KBM-7 (cell line): Measurements from ENCODE around the gene UCK1.

Source experiments
- DNase-seq: peaks from one replicate; pipeline ENCODE4 v3.0.0-alpha.2; 2015
- in situ Hi-C: fragments of 300-500 bp; cut with MboI; formaldehyde crosslinking; loops from 2 replicates; pipeline ENCODE4 v1.14.3; 2020; ENCODE audit warnings: low sequenced_read_pairs, low pct_unique_long_range_greater_than_20kb, mixed read lengths

The UCK1 gene

DNA sequence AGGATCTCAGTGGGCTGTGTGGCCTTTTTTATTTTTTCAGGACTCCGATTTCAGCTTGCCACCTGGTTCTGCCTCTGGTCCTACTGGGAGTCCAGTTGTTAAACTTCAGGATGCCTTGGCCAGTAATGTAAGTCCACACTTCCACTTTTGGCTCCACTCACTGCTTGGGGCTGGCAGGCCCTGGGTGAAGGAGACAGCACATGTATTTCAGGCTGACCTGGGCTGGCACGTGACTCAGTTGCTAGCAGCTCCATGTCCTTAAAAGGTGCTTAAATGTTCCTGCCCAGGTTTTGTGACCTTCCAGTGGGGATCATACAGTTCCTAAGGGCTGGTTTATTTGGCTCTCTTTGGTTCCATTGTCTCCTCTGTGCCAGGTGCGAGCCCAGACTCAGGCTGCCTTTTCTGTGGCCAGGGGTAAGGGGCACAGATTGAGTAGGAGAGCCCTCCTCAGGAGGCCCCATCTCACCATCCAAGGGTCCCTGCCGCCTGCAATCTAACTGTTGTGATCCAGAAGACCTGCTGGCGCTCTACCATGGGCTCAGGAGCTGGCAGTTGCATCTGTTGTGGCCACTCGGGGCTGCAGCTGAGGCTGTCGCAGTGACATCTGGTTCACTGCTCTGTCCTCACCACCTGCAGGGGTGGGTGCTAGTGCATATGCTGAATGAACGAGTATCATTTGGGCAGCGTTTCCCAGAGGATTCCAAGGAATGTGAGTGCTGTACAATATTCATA, 47.6 kb downstream of the UCK1 start:
- DNase-seq: no peak
- in situ Hi-C loops: no loop called here

- no peak for DNase-seq
- in situ Hi-C loops: no loop called here
These were observed 48.6 kb downstream of the UCK1 start for GRCh38 chr9:131482343-131483006.

- DNase-seq: no peak
- in situ Hi-C loops: no loop called here
These were observed 49.4 kb downstream of the UCK1 start for GRCh38 chr9:131481441-131482342.

- in situ Hi-C loops: no loop called here
These were observed 50.8 kb downstream of the UCK1 start for GRCh38 chr9:131480258-131480657.

DNA sequence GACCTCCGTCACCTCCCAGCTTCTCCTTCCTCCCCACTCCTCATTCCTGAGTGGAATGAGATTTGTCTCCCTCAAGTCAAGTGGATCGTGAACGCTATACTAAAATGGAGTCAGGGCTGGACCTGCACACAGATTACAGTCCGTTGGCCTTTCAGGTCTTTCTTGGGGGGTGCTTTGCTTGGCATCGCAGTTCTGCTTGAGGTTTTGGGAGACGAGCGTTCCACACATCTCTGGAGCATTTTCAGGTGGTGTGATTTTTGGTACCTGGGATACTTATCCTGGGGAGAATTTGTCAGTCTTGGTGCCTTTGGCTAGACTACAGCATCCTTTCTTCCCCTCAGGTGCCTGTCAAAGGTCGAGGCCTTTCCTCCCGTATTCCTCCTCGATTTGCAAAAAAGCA, 52.2 kb downstream of the UCK1 start:
- no peak for DNase-seq
- in situ Hi-C loops: no loop called here

More at GRCh38 chr9:131480258-131480657, 50.8 kb downstream of the UCK1 start:
- DNase-seq: no peak

DNA sequence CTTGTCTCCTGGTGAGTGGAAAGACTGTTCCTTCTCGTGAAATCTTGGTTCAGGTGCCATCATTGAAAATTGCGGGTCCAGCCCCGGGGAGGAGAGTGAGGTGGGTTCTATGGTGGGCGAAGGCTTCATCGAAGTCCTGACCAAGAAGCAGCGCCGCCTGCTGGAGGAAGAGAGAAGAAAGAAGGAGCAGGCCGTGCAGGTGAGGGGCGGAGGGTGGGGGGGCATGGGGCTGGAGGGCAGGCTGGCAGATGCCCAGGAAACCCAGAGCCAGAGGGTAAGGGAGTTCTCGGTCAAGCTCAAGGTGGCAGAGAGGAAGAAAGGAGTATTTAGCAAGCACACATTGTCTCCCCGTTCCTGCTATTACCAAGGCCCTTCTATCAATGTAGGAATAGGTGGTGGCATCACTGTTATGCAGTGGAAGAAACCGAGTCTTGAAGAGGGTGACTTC, 52.6 kb downstream of the UCK1 start:
- DNase-seq: peak; percentile 42
- in situ Hi-C loops: no loop called here

DNA sequence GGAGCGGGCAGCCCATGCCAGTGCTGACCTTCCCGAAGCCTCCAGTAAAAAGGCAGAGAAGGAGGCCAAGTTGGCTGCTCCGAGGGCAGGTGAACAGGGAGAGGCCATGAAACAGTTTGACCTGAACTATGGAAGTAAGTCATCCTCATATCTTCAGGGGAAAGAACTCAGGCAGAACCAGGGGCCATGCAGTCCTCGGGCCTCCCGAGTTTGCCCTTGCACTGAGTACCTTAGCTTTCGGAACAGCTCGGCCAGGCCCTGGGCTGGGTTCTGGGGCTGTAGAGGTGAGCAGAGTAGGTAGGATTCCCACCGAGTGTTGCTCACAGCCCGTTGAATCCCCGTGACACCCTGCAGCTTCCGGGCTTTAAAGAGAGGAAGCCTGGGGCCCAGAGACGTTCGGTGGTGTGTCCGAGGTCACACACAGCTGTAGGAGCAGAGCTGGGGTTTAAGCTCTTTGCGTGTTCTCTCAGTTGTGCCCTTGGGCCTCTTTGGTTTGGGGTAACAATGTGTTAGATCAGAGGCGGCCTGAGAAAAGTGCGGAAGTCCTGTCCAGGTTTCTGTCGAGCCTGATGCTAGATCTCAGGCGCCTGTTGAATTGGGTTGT, 53.1 kb downstream of the UCK1 start:
- in situ Hi-C loops: no loop called here
- no peak for DNase-seq

GRCh38 chr9:131477367-131477766, 53.7 kb downstream of the UCK1 start:
- no peak for DNase-seq
- in situ Hi-C loops: no loop called here

GRCh38 chr9:131476777-131477345, 54.2 kb downstream of the UCK1 start:
- no peak for DNase-seq
- in situ Hi-C loops: no loop called here

- in situ Hi-C loops: no loop called here
- no peak for DNase-seq
These were observed 54.9 kb downstream of the UCK1 start for GRCh38 chr9:131475956-131476776.

GRCh38 chr9:131475111-131475955, 55.7 kb downstream of the UCK1 start:
- in situ Hi-C loops: no loop called here
- DNase-seq: no peak

DNA sequence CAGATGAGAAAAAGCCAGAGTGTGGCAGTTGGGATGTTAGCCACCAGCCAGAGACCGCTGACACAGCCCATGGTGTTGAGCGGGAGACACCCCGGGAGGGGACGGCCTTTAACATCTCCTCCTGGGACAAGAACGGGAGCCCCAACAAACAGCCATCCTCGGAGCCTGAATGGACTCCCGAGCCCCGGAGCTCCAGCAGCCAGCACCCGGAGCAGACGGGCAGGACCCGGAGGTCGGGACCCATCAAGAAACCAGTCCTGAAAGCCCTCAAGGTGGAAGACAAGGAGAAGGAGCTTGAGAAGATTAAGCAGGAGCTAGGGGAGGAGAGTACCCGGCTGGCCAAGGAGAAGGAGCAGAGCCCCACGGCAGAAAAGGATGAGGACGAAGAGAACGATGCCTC, 56.4 kb downstream of the UCK1 start:
- in situ Hi-C loops: no loop called here
- no peak for DNase-seq

GRCh38 chr9:131473891-131474290, 57.2 kb downstream of the UCK1 start:
- in situ Hi-C loops: no loop called here

More at GRCh38 chr9:131473891-131474290, 57.2 kb downstream of the UCK1 start:
- no peak for DNase-seq
